Measurements from ENCODE around the gene SLC35A2. TPM values are rescaled to one million over a fixed set of nuclear protein-coding genes. Genes with fewer than 3 reads are reported as not detected.

Gene SLC35A2
- total RNA-seq, 1 experiment from 2014 or later: 18.0 TPM

DNA sequence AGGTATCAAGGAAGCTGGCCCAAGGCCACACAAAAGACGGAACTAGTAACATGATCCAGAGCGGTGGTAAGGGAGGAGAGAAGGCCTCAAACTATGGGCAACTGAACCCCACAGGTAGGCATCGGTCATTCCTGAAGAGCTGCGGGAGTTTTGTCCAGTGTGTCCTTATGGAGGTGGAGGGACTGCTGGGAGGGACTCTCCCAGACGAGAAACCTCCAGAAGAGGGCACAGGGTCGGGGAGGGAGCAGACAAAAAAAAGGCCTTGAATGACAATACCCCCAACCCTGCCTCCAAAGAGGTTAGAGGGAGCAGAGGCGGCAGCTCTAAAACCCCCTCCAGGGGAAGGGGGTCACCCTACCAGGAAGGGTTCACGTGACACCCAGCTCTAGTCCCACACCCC lies 7.3 kb downstream of the SLC35A2 start (continued):
- TF ChIP-seq, protein P1, sequence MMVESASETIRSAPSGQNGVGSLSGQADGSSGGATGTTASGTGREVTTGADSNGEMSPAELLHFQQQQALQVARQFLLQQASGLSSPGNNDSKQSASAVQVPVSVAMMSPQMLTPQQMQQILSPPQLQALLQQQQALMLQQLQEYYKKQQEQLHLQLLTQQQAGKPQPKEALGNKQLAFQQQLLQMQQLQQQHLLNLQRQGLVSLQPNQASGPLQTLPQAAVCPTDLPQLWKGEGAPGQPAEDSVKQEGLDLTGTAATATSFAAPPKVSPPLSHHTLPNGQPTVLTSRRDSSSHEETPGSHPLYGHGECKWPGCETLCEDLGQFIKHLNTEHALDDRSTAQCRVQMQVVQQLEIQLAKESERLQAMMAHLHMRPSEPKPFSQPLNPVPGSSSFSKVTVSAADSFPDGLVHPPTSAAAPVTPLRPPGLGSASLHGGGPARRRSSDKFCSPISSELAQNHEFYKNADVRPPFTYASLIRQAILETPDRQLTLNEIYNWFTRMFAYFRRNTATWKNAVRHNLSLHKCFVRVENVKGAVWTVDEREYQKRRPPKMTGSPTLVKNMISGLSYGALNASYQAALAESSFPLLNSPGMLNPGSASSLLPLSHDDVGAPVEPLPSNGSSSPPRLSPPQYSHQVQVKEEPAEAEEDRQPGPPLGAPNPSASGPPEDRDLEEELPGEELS (CRISPR knock-in tag; IDR thresholded peaks at IDR 0.05): no peak
- TF ChIP-seq, protein P2, sequence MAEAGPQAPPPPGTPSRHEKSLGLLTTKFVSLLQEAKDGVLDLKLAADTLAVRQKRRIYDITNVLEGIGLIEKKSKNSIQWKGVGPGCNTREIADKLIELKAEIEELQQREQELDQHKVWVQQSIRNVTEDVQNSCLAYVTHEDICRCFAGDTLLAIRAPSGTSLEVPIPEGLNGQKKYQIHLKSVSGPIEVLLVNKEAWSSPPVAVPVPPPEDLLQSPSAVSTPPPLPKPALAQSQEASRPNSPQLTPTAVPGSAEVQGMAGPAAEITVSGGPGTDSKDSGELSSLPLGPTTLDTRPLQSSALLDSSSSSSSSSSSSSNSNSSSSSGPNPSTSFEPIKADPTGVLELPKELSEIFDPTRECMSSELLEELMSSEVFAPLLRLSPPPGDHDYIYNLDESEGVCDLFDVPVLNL (CRISPR knock-in tag; IDR thresholded peaks at IDR 0.05; ENCODE audit: borderline replicate concordance, low read depth): no peak
- TF ChIP-seq IRF2 (CRISPR knock-in tag; IDR thresholded peaks at IDR 0.05; ENCODE audit: borderline replicate concordance, low read depth) (no peak), ZNF416 (CRISPR knock-in tag; IDR thresholded peaks at IDR 0.05) (no peak), JUN (CRISPR knock-in tag; IDR thresholded peaks at IDR 0.05) (no peak), EMX1 (CRISPR knock-in tag; IDR thresholded peaks at IDR 0.05) (no peak)

DNA sequence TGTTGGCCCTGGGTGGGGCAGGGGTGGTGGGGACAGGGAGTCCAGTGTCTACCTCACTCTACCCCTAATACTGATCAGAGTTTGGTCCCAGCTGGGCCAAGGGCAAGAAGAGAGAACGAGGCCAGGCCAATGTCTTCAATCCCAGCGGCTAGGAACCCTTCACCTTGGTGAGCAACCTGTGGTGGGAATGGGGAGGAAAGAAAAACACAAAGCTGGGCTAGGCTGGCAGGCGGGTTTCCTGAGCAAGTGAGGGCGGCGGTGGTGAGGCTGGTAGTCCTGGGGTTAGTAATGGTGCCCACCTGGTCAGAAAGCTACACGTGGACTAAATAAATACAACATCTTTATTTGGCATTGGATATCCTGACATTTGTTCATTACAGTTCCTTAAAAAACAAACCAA lies 8.2 kb downstream of the SLC35A2 start:
- ChIA-PET CTCF (interaction anchor here (0.9 to 1.6 kb wide), 2 partner anchors 11 to 12 kb away, joined by 3 to 4 read pairs; no protein-coding TSS in a partner anchor), POLR2A (interaction anchor here (0.5 to 1.0 kb wide), 2 partner anchors 8 to 75 kb away, joined by 4 to 5 read pairs; partner anchors contain the start of gene SLC35A2)
- Mint-ChIP-seq H3K9me3 (no peaks in the 10 kb centered on the region), H3K27me3 (ENCODE audit: low read depth) (no peaks in the 10 kb centered on the region), H3K4me1 (0 out of 2 replicates have a peak, but pooled peaks cover 3% of the 10 kb centered on the region), H3K4me3 (no peak overlapping the region), H3K36me3 (peaks cover 19% of the 10 kb centered on the region), H3K27ac (no peak overlapping the region)
- ATAC-seq (no peak), DNase-seq (ENCODE audit: low spot score) (no peak)
- TF ChIP-seq SMAD4 (CRISPR knock-in tag; IDR thresholded peaks at IDR 0.05): no peak
- no peak for TF ChIP-seq ZNF121 (CRISPR knock-in tag; IDR thresholded peaks at IDR 0.05)
- TF ChIP-seq, protein P3, sequence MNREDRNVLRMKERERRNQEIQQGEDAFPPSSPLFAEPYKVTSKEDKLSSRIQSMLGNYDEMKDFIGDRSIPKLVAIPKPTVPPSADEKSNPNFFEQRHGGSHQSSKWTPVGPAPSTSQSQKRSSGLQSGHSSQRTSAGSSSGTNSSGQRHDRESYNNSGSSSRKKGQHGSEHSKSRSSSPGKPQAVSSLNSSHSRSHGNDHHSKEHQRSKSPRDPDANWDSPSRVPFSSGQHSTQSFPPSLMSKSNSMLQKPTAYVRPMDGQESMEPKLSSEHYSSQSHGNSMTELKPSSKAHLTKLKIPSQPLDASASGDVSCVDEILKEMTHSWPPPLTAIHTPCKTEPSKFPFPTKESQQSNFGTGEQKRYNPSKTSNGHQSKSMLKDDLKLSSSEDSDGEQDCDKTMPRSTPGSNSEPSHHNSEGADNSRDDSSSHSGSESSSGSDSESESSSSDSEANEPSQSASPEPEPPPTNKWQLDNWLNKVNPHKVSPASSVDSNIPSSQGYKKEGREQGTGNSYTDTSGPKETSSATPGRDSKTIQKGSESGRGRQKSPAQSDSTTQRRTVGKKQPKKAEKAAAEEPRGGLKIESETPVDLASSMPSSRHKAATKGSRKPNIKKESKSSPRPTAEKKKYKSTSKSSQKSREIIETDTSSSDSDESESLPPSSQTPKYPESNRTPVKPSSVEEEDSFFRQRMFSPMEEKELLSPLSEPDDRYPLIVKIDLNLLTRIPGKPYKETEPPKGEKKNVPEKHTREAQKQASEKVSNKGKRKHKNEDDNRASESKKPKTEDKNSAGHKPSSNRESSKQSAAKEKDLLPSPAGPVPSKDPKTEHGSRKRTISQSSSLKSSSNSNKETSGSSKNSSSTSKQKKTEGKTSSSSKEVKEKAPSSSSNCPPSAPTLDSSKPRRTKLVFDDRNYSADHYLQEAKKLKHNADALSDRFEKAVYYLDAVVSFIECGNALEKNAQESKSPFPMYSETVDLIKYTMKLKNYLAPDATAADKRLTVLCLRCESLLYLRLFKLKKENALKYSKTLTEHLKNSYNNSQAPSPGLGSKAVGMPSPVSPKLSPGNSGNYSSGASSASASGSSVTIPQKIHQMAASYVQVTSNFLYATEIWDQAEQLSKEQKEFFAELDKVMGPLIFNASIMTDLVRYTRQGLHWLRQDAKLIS (CRISPR knock-in tag; IDR thresholded peaks at IDR 0.05; ENCODE audit: borderline replicate concordance): no peak
- TF ChIP-seq RELA (CRISPR knock-in tag; IDR thresholded peaks at IDR 0.05; ENCODE audit: borderline replicate concordance): no peak
- TF ChIP-seq TCF7 (CRISPR knock-in tag; IDR thresholded peaks at IDR 0.05; ENCODE audit: low read depth): no peak
- TF ChIP-seq FOXJ3 (CRISPR knock-in tag; IDR thresholded peaks at IDR 0.05; ENCODE audit: borderline replicate concordance): no peak
- TF ChIP-seq, protein P4, sequence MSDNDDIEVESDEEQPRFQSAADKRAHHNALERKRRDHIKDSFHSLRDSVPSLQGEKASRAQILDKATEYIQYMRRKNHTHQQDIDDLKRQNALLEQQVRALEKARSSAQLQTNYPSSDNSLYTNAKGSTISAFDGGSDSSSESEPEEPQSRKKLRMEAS (CRISPR knock-in tag; IDR thresholded peaks at IDR 0.05): no peak
- no peak for TF ChIP-seq SP1 (CRISPR knock-in tag; conservative IDR thresholded peaks at IDR 0.05)
- TF ChIP-seq, protein P5, sequence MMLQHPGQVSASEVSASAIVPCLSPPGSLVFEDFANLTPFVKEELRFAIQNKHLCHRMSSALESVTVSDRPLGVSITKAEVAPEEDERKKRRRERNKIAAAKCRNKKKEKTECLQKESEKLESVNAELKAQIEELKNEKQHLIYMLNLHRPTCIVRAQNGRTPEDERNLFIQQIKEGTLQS (CRISPR knock-in tag; conservative IDR thresholded peaks at IDR 0.05): no peak
- TF ChIP-seq, protein P6, sequence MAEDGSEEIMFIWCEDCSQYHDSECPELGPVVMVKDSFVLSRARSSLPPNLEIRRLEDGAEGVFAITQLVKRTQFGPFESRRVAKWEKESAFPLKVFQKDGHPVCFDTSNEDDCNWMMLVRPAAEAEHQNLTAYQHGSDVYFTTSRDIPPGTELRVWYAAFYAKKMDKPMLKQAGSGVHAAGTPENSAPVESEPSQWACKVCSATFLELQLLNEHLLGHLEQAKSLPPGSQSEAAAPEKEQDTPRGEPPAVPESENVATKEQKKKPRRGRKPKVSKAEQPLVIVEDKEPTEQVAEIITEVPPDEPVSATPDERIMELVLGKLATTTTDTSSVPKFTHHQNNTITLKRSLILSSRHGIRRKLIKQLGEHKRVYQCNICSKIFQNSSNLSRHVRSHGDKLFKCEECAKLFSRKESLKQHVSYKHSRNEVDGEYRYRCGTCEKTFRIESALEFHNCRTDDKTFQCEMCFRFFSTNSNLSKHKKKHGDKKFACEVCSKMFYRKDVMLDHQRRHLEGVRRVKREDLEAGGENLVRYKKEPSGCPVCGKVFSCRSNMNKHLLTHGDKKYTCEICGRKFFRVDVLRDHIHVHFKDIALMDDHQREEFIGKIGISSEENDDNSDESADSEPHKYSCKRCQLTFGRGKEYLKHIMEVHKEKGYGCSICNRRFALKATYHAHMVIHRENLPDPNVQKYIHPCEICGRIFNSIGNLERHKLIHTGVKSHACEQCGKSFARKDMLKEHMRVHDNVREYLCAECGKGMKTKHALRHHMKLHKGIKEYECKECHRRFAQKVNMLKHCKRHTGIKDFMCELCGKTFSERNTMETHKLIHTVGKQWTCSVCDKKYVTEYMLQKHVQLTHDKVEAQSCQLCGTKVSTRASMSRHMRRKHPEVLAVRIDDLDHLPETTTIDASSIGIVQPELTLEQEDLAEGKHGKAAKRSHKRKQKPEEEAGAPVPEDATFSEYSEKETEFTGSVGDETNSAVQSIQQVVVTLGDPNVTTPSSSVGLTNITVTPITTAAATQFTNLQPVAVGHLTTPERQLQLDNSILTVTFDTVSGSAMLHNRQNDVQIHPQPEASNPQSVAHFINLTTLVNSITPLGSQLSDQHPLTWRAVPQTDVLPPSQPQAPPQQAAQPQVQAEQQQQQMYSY (CRISPR knock-in tag; IDR thresholded peaks at IDR 0.05): no peak
- TF ChIP-seq, protein P7, sequence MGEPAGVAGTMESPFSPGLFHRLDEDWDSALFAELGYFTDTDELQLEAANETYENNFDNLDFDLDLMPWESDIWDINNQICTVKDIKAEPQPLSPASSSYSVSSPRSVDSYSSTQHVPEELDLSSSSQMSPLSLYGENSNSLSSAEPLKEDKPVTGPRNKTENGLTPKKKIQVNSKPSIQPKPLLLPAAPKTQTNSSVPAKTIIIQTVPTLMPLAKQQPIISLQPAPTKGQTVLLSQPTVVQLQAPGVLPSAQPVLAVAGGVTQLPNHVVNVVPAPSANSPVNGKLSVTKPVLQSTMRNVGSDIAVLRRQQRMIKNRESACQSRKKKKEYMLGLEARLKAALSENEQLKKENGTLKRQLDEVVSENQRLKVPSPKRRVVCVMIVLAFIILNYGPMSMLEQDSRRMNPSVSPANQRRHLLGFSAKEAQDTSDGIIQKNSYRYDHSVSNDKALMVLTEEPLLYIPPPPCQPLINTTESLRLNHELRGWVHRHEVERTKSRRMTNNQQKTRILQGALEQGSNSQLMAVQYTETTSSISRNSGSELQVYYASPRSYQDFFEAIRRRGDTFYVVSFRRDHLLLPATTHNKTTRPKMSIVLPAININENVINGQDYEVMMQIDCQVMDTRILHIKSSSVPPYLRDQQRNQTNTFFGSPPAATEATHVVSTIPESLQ (CRISPR knock-in tag; IDR thresholded peaks at IDR 0.05): no peak
- no peak for TF ChIP-seq ZNF317 (CRISPR knock-in tag; IDR thresholded peaks at IDR 0.05; ENCODE audit: borderline replicate concordance, low read depth)
